Kasumi-1 (cell line): ENCODE results near the gene PRSS3.
A peak's percentile ranks its signal among the peaks of the same experiment; 100 is the strongest.
"Not testable (repeated sequence)": the region's sequence is repeated elsewhere in the genome, so short reads cannot be mapped to it uniquely, and the experiment has no call there.

Source experiments
- DNase-seq, 2 experiments: peaks; one replicate each; lab custom pipeline; 2025; lab: John Stamatoyannopoulos, UW

Gene PRSS3

GRCh38 chr9:33786681-33787080, 8.7 kb upstream of the PRSS3 start:
- no peak for DNase-seq

DNA sequence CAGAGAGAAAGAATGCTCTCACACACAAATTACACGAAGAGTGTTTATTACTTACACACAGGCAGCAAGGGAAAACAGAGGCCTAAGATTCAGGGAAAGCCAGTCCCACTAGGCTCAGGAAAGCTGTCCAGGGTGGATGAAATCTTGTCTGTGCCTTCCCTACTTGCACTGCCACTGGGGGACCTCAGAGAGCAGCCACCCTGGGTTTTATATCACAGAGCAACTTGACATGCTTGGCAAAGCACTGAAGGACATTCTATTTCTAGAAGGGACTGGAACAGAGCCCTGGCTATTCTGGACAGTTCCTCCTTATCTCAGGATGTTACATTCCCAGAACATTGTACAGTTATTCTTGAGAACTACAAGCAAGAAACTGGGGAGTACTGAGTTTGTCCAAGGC, 7.5 kb upstream of the PRSS3 start:
- DNase-seq = peak in 1 of 2 experiments; percentile 8

GRCh38 chr9:33789429-33789828, 5.9 kb upstream of the PRSS3 start:
- not testable (repeated sequence) for DNase-seq

- no peak for DNase-seq
Measured at GRCh38 chr9:33791117-33791516, 4.2 kb upstream of the PRSS3 start.

DNA sequence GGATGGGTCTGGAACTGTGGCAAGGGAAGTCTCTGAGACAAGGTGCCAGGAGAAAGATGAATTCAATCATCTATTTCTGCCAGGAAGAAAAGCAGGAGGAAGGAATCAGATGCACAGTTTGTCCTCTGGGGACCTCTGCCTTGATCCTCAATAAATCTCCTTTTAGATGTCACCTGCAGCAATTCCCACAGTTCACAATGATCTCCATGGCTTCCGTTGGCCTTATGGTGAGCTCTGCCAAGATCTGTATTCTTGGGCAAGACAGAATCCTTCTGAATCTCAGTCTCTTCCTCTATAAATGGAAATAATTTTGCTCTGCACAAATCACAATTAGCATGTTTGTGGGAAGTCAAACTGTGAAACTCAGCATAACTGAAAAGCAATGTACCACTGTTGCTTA, 1.9 kb upstream of the PRSS3 start:
- DNase-seq = not testable (repeated sequence)

GRCh38 chr9:33794560-33794959, 801 bp upstream of the PRSS3 start:
- DNase-seq = no peak

DNA sequence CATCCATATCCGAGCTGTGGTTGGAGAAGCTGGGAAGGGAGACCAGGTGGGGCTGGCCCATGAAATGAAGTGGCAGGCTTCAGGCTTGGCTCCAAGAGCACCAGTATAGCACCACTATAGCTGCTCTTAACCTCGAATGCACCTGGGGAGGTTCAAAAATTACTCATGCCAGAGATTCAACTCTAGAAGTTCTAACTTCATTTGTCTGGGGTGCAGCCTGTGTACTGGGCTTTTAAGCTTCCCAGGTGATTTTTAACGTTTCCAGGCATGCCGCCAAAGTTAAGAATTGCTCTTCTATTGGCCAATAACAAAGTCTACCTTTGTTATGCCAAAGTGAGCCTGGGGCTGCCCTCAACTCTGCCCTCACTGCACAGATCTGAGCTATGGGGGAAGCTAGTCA, 458 bp downstream of the PRSS3 start:
- no peak for DNase-seq

- not testable (repeated sequence) for DNase-seq
Measured at GRCh38 chr9:33796679-33797078, 1.3 kb downstream of the PRSS3 start.

GRCh38 chr9:33797837-33798236, 2.5 kb downstream of the PRSS3 start:
- DNase-seq = no peak

- DNase-seq = no peak
Measured at GRCh38 chr9:33798545-33798944, 3.2 kb downstream of the PRSS3 start.

- no peak for DNase-seq
Measured at GRCh38 chr9:33799928-33800704, 4.8 kb downstream of the PRSS3 start.

DNA sequence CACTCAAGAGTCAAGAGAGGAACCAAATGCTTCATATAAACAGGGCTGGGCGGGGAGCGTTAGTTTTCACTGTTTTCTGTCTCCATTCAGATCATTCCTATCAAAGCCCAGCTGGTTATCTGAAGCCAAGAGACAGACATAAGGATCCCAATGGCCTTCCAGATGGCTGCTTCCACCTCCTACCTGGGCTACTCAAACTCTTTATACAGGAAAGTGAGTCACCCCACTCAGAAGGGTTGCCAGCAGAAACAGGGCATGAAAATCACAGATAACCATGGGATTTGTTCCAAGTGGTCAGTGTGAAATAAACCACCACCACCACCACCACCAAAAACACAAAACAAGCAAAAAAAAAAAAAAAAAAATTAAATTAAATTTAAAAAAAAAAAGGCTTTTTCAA, 5.5 kb downstream of the PRSS3 start:
- DNase-seq = no peak

DNA sequence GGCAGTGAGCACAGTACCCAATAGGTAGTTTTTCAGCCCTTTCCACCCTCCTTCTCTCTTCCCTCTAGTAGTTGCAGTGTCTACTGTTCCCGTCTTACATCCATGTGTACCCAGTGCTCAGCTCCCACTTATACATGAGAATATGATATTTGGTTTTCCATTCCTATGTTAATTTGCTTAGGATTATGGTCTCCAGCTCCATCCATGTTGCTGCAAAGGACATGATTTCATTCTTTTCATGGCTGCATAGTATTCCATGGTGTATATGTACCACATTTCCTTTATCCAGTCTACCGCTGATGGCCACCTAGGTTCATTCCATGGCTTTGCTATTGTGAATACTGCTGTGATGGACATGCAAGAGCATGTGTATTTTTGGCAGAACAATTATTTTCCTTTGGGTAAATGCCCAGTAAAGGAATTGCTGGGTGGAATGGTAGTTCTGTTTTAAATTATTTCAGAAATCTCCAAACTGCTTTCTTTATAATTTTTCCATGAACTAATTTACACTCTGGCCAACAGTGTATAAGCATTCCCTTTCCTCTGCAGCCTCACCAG, 6.7 kb downstream of the PRSS3 start:
- DNase-seq = not testable (repeated sequence)

- DNase-seq = not testable (repeated sequence)
Measured at GRCh38 chr9:33804196-33804595, 8.8 kb downstream of the PRSS3 start.

GRCh38 chr9:33807156-33807555, 11.8 kb downstream of the PRSS3 start:
- DNase-seq = not testable (repeated sequence)

DNA sequence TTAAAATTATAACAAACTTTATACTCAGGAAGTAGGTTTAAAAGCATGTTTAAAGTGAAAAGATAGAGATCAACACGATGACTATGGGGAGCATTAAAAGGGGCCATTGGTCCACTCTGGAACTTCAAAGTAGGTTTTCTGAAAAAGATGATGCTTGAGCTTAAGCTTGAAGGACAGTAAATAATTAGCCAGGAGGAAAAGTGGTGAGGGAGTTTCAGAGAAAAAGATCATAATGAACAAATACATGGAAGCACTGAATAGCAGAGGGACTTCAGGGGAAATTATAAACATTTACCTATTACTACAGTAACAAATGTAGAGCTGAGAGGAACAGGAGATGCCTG, 13.6 kb downstream of the PRSS3 start:
- not testable (repeated sequence) for DNase-seq

DNA sequence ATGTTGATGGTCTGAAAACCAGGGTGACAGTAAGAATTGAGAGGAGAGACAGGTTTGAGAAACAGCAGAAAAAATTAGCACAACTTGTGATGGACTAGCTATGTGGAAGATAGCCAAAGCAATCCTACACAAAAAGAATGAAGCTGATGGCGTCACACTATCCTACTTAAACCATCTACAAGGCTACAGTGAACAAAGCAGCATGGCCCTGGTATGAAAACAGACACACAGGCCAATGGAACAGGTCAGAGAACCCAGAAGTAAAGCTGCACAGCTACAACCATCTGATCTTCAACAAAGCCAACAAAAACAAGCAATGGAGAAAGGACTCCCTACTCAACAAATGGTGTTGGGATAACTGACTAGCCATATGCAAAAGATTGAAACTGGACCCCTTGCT, 14.1 kb downstream of the PRSS3 start:
- DNase-seq = no peak

DNA sequence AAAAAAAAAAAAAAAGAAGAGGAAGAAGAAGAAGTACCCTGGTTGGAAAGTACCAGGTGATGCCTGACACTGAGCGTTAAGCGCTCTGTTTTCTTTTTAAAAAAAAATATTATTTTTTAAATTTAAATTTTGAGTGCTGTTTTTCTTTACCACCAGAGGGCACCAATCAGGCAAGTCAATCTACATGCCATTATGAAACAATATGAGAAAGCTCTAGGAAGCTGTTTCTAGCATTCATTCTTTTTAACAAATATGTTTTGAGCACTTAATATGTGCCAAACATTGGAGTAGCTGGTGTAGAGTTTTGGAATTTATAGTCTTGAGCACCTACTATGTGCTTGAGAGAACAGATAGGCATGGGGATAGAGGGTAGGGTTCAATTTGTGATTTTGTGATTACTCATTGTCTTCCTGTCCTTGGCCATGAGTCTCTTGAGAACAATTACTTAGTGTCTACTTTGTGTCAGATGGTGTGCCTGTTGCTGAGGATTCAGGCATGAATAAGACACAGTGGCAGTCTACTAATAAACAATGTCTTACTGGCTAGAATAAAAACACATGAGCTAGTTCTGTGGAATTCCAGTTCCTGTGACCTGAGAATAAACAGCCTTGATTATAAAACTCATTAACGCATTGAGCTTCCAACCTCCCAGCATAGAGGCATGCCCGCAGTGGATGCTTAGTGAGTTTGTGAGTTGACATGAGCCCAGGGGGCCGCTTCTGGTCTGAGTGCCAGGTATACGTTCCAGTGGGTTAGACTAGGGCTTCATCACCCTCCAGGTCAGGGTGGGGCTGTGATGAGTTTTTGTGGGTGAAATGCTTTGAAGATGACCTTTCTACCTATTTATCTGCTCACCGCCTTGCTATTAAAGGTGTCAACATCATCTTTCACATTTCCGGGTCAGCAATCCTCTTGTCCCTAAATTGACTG, 18.6 kb downstream of the PRSS3 start:
- DNase-seq = peak; percentile 76 to 78

DNA sequence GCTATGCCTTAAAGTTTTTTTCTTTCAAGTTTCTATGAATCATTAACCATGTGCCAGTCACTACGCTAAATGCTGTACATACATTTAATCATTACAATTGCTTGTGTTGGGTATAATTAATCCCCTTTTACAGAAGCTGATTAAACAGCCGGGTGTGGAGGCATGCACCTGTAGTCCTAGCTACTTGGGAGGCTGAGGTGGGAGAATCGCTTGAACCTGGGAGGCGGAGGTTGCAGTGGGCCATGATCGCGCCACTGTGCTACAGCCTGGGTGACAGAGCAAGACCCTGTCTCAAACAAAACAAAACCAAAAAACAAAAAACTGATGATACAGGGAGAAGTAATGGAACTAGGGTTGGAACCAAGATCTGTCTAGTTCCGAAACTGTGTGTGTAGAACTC, 20.4 kb downstream of the PRSS3 start:
- DNase-seq = no peak

DNA sequence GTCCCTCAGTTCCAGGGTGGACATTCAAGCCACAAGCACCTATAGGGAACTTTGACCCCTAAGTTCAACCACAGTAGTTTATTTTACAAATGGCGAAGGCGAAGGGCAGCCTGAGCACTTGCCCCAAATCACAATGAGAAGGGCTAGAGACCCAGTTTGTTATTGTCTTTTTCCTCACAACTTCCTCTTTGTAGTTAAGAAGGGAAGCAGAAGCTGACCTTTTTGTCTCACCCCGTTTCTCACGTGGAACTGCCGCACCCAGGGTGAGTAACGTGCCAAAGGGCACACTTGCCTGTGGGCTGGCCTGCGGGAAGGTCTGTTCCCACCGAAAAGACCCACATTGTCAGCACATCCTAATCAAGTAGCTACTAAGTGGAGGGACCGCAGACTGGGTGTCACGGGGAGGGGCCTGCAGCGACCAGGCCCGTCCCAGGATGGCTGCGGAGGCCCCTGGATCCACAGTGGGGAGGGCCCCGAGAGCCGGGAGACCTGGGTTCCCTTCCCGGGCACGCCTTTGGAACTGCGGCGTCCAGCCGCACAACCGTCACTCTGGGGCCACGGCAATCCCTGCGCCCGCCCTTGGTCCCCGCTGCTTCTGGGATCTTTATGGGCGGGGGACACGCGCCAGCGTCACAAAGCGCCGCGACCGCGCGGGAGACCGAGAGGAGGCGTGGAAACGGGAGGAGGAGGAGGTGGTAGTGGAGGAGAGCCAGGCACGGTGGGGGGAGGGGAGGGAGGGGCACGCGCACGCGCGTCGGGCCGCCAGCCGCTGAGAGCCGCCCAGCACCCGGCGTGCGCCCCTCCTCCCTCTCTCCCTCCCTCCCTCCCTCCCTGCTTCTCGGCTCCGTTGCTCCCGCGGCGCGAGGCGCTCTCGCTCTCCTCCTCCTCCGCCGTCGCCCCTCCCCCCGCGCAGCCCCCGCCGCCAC, 21.2 kb downstream of the PRSS3 start, which contains the start of gene UBE2R2:
Gene UBE2R2 (plus strand): TSS at position 834 of the 926 bp plus-strand sequence. CDS start 598 bp downstream, outside the sequence.
- peak; percentile 88 to 89 for DNase-seq
